Heart right ventricle (tissue), 16 donors: ENCODE measurements around the gene PARP1. TPM values are rescaled to one million over a fixed set of nuclear protein-coding genes. Genes with fewer than 3 reads are reported as not detected.

Experiments
- ATAC-seq, 8 donors: fragments of 200-7000 bp; cut with Tn5 transposase; one replicate each; pipeline ENCODE4 v1.9.1; 2020; ENCODE audit warnings: mild to moderate bottlenecking in 8 of 8, moderate library complexity in 8 of 8, moderate number of reproducible peaks in 1 of 8
- DNase-seq, 2 donors: peaks; one replicate each; pipeline ENCODE4 v3.0.0-alpha.2; 2020
- H3K27ac ChIP-seq, 10 donors: fragments of 200-600 bp; sonication (generic) in 2 of 10; one replicate each; pipeline versions ENCODE4 v1.5.0 to v1.8.0; 2020 to 2022; ENCODE audit warnings: mild to moderate bottlenecking in 3 of 10
- H3K27me3 ChIP-seq, 7 donors: fragments of 200-600 bp; one replicate each; pipeline ENCODE4 v1.8.0; 2021 to 2022; ENCODE audit warnings: mild to moderate bottlenecking in 2 of 7
- H3K36me3 ChIP-seq, 9 donors: fragments of 200-600 bp; sonication (generic) in 1 of 9; one replicate each; pipeline versions ENCODE4 v1.5.0 to v1.8.0; 2020 to 2022; ENCODE audit warnings: mild to moderate bottlenecking in 2 of 9
- H3K4me1 ChIP-seq, 9 donors: fragments of 200-600 bp; sonication (generic) in 1 of 9; one replicate each; pipeline versions ENCODE4 v1.5.0 to v1.8.0; 2020 to 2022; ENCODE audit warnings: mild to moderate bottlenecking in 4 of 9
- H3K4me3 ChIP-seq, 10 donors: fragments of 200-600 bp; sonication (generic) in 2 of 10; one replicate each; pipeline versions ENCODE4 v1.5.0 to v1.8.0; 2020 to 2022; ENCODE audit warnings: mild to moderate bottlenecking in 7 of 10, moderate library complexity in 2 of 10
- H3K9me3 ChIP-seq, 11 donors: fragments of 200-600 bp in 10 of 11; sonication (generic) in 2 of 11; one replicate each; pipeline versions ENCODE4 v1.5.0 to v1.8.0; 2013 to 2022; ENCODE audit warnings: mild to moderate bottlenecking in 2 of 11, control low read depth in 1 of 11, moderate library complexity in 1 of 11
- CTCF ChIP-seq, 9 donors: fragments of 200-600 bp; sonication (generic) in 2 of 9; IDR thresholded peaks; one replicate each; pipeline versions ENCODE4 v1.5.0 to v1.8.0; 2021 to 2022; ENCODE audit warnings: antibody characterized with exemption in 9 of 9, mild to moderate bottlenecking in 5 of 9, moderate library complexity in 1 of 9
- WGBS, 2 donors: extraction: QIAGEN DNeasy Blood & Tissue Kit; methylation state at CpG; one replicate each; pipeline ENCODE4 v1.1.7; 2013; ENCODE audit warnings: inconsistent platforms in 1 of 2; 5-methylcytosine and 5-hydroxymethylcytosine counted together
- intact Hi-C, 10 donors: fragments of 100-400 bp; cut with DNase I; formaldehyde crosslinking; loops; one replicate each; pipeline versions ENCODE4 v1.11.1 to v1.14.2; 2022
- polyA plus RNA-seq, 2 donors: library from polyadenylated mRNA; stranded (reverse); fragments of 200-250 nt; gene quantifications; one replicate each; pipeline ENCODE4 v1.2.3, GENCODE V29; 2013
- total RNA-seq, 10 donors: library from RNA; stranded (reverse); fragmentation: NEBNext Ultra II Directional in 3 of 10; extraction: Animal tissue kit (Norgen Biotek cat#: 25700) in 3 of 10; gene quantifications; one replicate each; pipeline versions ENCODE4 v1.2.1 to v1.2.4, GENCODE V29; 2021 to 2023
- donor health status: Arrhythmogenic right ventricular cardiomyopathy.
- donor health status: ischemic (EF 13 %, LVEDD 7.1; RV severe dilation, severe dysfunction).
- donor health status: healthy with polysubstance abuse.
- donor health status: DM: no; HTN: yes; CAD: no.
- donor health status: DM: no; HTN: no; CAD: no.
- donor health status: ischemic (EF 25% LVEDD 6.9; RV normal size, moderate dysfunction).
- donor health status: ischemic (EF 25% LVEDD 5.7; RV mildly dilated, moderate dysfunction).
- donor health status: healthy.
- donor health status: DM: yes; HTN: yes; CAD: no.
- donor health status: Ischemic cardiomyopathy.
- donor health status: ischemic (EF 35%, LVEDD 5.7; RV mildly dilated, moderate dysfunction).
- donor health status: nonischemic (EF 11% LVEDD 7.7; RV severe dilation, severe dysfunction).
- donor health status: DM: yes; HTN: yes; CAD: no.
- donor health status: PGD.
- donor health status: ischemic (EF 29% LVEDD 5.4; RV normal size, mild dysfunction).
- donor health status: nonischemic (EF 23%, LVEDD 6.1; RV moderate dilation, normal function).

The PARP1 gene
- total and polyA plus RNA-seq, 12 donors, result 36.1 to 154 (median 110) TPM

DNA sequence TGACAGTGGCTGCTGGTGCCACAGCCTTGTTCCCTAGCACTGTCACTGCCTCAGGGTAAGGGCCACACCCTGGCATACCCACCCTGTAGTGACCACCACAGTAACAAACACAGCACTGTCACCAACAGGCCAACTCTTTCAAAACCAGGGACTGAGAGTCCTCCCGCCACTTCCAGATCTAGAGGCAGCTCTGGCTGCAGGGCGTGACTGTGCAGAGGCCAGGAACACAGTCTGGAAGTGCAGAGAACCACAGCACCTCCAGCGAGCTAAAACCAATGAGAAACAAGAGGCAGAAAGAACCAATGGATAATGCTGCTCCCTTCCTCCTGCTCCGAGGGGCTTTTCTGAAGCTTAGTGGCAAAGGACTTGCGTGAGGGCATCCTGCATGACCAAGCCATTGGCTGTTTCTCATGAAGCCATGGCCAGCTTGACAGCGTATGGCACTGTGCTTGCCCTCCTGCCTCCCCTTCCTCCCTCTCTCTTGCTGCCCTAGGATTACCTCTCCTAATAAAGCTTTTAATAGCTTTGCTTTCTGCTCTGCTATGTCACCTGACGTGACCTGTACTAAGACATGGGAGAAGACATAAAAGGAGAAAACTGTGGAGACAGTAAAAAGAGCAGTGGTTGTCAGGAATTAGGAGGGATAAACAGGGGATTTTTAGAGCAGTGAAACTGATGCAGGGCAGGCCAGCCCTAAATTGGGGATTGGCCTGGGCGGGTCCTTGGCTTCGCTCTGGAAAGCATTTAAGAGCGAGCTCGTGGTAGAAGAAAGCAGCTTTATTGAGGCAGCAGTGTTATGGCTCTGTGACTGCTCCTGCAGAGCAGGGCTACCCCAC lies 7.2 kb downstream of the PARP1 start:
- Histone ChIP-seq H3K4me3 (no peak overlapping the region), H3K4me1 (peaks cover 12 to 98% (median 54%) of the 10 kb centered on the region in 9 donors), H3K27me3 (no peaks in the 10 kb centered on the region), H3K27ac (peak overlapping the region; percentile 10 to 74 (median 57)), H3K36me3 (peaks cover 0 to 57% (median 6%) of the 10 kb centered on the region in 9 donors), H3K9me3 (no peaks in the 10 kb centered on the region)
- intact Hi-C loops, result loop anchor here in 2 of 10 donors (5.0 to 10.0 kb wide), 2 partner anchors 33 to 1164 kb away; partner anchors contain the start of gene ZNF678 (in 1 of the 2)
- WGBS, 2 donors, result 42 to 68% methylated on average over 11 of the region's 11 CpGs
- ATAC-seq (peak; percentile 24 to 75 (median 53)), DNase-seq (no peak)
- TF ChIP-seq CTCF (IDR thresholded peaks at IDR 0.05), result no peak

DNA sequence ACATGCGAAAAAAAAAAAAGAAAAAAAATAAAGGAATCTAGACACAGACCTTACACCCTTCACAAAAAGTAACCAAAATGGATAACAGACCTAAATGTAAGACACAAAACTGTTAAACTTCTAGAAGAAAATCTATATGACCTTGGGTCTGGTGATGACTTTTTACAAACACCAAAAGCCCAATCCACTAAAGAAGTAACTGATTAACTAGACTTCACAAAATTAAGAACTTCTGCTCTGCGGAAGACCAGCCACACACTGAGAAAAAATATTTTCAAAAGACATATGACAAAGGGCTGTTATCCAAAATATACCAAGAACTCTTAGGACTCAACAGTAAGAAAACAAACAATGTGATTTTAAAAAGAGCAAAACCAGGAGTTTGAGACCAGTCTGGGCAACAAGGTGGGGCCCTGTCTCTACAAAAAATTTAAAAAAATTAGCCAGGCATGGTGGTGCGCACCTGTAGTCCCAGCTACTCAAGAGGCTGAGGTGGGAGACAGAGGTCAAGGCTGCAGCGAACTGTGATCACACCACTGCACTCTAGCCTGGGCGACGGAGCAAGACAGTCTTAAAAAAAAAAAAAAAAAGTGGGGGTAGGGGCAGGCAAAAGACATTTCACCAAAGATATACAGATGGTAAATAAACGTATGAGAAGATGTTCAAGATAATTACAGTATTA lies 9.8 kb downstream of the PARP1 start:
- ATAC-seq (no peak), DNase-seq (no peak)
- Histone ChIP-seq H3K9me3 (no peaks in the 10 kb centered on the region), H3K36me3 (peaks cover 0 to 81% (median 6%) of the 10 kb centered on the region in 9 donors), H3K4me1 (peaks cover 5 to 85% (median 32%) of the 10 kb centered on the region in 9 donors), H3K4me3 (no peak overlapping the region), H3K27me3 (no peaks in the 10 kb centered on the region), H3K27ac (peak overlapping the region in 5 of 10 donors; percentile 35 to 60 (median 59))
- intact Hi-C loops, result no loop called here
- 88 to 91% methylated on average over 7 of the region's 7 CpGs for WGBS, 2 donors
- TF ChIP-seq CTCF (IDR thresholded peaks at IDR 0.05), result no peak

GRCh38 chr1:226397011-226397926 lies 10.6 kb downstream of the PARP1 start:
- Histone ChIP-seq H3K4me1 (peaks cover under 1 to 76% (median 24%) of the 10 kb centered on the region in 9 donors), H3K27me3 (no peaks in the 10 kb centered on the region), H3K9me3 (no peaks in the 10 kb centered on the region), H3K36me3 (peaks cover 0 to 84% (median 6%) of the 10 kb centered on the region in 9 donors), H3K4me3 (no peak overlapping the region), H3K27ac (peak overlapping the region in 6 of 10 donors; percentile 16 to 60 (median 53))
- 53 to 61% methylated on average over 8 of the region's 8 CpGs for WGBS, 2 donors
- no peak for DNase-seq
- intact Hi-C loops, result no loop called here
- TF ChIP-seq CTCF (IDR thresholded peaks at IDR 0.05), result no peak
- peak in 3 of 8 donors; percentile 42 to 52 (median 44) for ATAC-seq
